Measurements from ENCODE around the gene LRRC25. TPM values are rescaled to one million over a fixed set of nuclear protein-coding genes. Genes with fewer than 3 reads are reported as not detected.
A peak's percentile ranks its signal among the peaks of the same experiment; 100 is the strongest.

LRRC25 gene
- total RNA-seq, 2 experiments from 2014 or later = 0.53 to 0.68 TPM

GRCh38 chr19:18421371-18421959 is 24.0 kb upstream of the LRRC25 start:
- no peak for ATAC-seq
- Mint-ChIP-seq H3K36me3 (ENCODE audit: low read depth) (peaks cover 31% of the 10 kb centered on the region), H3K4me1 (ENCODE audit: low read depth) (peaks cover 78% of the 10 kb centered on the region), H3K27me3 (ENCODE audit: low read depth) (no peaks in the 10 kb centered on the region), H3K4me3 (peak overlapping the region; percentile 93), H3K9me3 (ENCODE audit: insufficient read depth) (no peaks in the 10 kb centered on the region), H3K27ac (peak overlapping the region; percentile 85)
- ChIA-PET POLR2A (interaction anchor here (2.2 to 5.6 kb wide), 2 partner anchors 140 to 142 kb away, joined by 7 to 61 read pairs; partner anchors contain the start of gene JUND), CTCF (interaction anchor here (1.5 to 2.3 kb wide), 6 partner anchors 10 to 425 kb away, joined by 4 to 8 read pairs (median 6); no protein-coding TSS in a partner anchor)
- no peak for DNase-seq

GRCh38 chr19:18420930-18421329 is 23.5 kb upstream of the LRRC25 start:
- no peak for DNase-seq
- Mint-ChIP-seq H3K27me3 (ENCODE audit: low read depth) (no peaks in the 10 kb centered on the region), H3K27ac (peak overlapping the region; percentile 85), H3K4me3 (peak overlapping the region; percentile 93), H3K36me3 (ENCODE audit: low read depth) (peaks cover 30% of the 10 kb centered on the region), H3K9me3 (ENCODE audit: insufficient read depth) (no peaks in the 10 kb centered on the region), H3K4me1 (ENCODE audit: low read depth) (peaks cover 81% of the 10 kb centered on the region)
- ChIA-PET POLR2A (interaction anchor here (1.2 to 5.6 kb wide), 2 partner anchors 16 to 141 kb away, joined by 3 to 61 read pairs; partner anchors contain the start of gene JUND), CTCF (interaction anchor here (1.5 to 2.6 kb wide), 6 partner anchors 10 to 426 kb away, joined by 4 to 18 read pairs (median 6); no protein-coding TSS in a partner anchor)
- ATAC-seq = no peak

GRCh38 chr19:18419699-18420460 is 22.5 kb upstream of the LRRC25 start:
- no peaks in the 10 kb centered on the region for H3K9me3 Mint-ChIP-seq (ENCODE audit: insufficient read depth)
- ATAC-seq (peak; percentile 28), DNase-seq (peak; percentile 71)
- CTCF ChIA-PET = interaction anchor here (0.7 to 2.6 kb wide), 10 partner anchors 9 to 427 kb away, joined by 3 to 18 read pairs (median 6); partner anchors contain the start of gene LSM4
- POLR2A ChIA-PET = interaction anchor here (0.9 to 5.6 kb wide), 5 partner anchors 9 to 140 kb away, joined by 3 to 61 read pairs (median 4); partner anchors contain the start of genes FKBP8, JUND and LSM4
- H3K27ac Mint-ChIP-seq = peak overlapping the region; percentile 85
- H3K4me3 Mint-ChIP-seq = peak overlapping the region; percentile 93
- H3K4me1 Mint-ChIP-seq (ENCODE audit: low read depth) = peaks cover 82% of the 10 kb centered on the region
- H3K36me3 Mint-ChIP-seq (ENCODE audit: low read depth) = peaks cover 28% of the 10 kb centered on the region
- H3K27me3 Mint-ChIP-seq (ENCODE audit: low read depth) = no peaks in the 10 kb centered on the region

- Mint-ChIP-seq H3K36me3 (ENCODE audit: low read depth) (peaks cover 28% of the 10 kb centered on the region), H3K4me1 (ENCODE audit: low read depth) (peaks cover 83% of the 10 kb centered on the region), H3K27ac (peak within 1 kb of the TSS; percentile 94), H3K9me3 (ENCODE audit: insufficient read depth) (no peaks in the 10 kb centered on the region), H3K27me3 (ENCODE audit: low read depth) (no peaks in the 10 kb centered on the region), H3K4me3 (peak within 1 kb of the TSS; percentile 93)
- ATAC-seq (peak; percentile 42), DNase-seq (peak; percentile 76)
- CTCF ChIA-PET = interaction anchor here (0.9 to 2.6 kb wide), 8 partner anchors 10 to 428 kb away, joined by 3 to 18 read pairs (median 6); no protein-coding TSS in a partner anchor
- POLR2A ChIA-PET = interaction anchor here (0.6 to 5.6 kb wide), 6 partner anchors 12 to 470 kb away, joined by 3 to 61 read pairs (median 4); partner anchors contain the start of genes FKBP8, JUND, LSM4 and UPF1
Measured at GRCh38 chr19:18419195-18419698, 21.8 kb upstream of the LRRC25 start, which contains the start of gene SSBP4. Gene SSBP4, plus strand, starts transcription at chr19:18419398. Its CDS starts 251 bp downstream, at chr19:18419649.

GRCh38 chr19:18418483-18419194 is 21.2 kb upstream of the LRRC25 start:
- CTCF ChIA-PET = interaction anchor here (0.9 to 2.6 kb wide), 8 partner anchors 10 to 428 kb away, joined by 3 to 18 read pairs (median 6); no protein-coding TSS in a partner anchor
- Mint-ChIP-seq H3K27me3 (ENCODE audit: low read depth) (no peaks in the 10 kb centered on the region), H3K27ac (peak overlapping the region; percentile 94), H3K4me3 (peak overlapping the region; percentile 74), H3K4me1 (ENCODE audit: low read depth) (peaks cover 82% of the 10 kb centered on the region), H3K9me3 (ENCODE audit: insufficient read depth) (no peaks in the 10 kb centered on the region), H3K36me3 (ENCODE audit: low read depth) (peaks cover 25% of the 10 kb centered on the region)
- POLR2A ChIA-PET = interaction anchor here (0.6 to 5.6 kb wide), 6 partner anchors 13 to 471 kb away, joined by 3 to 61 read pairs (median 4); partner anchors contain the start of genes FKBP8, JUND, LSM4 and UPF1
- DNase-seq (peak; percentile 59), ATAC-seq (peak; percentile 27)

GRCh38 chr19:18418029-18418482 is 20.6 kb upstream of the LRRC25 start:
- Mint-ChIP-seq H3K4me1 (ENCODE audit: low read depth) (peaks cover 76% of the 10 kb centered on the region), H3K4me3 (peak overlapping the region; percentile 74), H3K27ac (peak overlapping the region; percentile 94), H3K36me3 (ENCODE audit: low read depth) (peaks cover 22% of the 10 kb centered on the region), H3K9me3 (ENCODE audit: insufficient read depth) (no peaks in the 10 kb centered on the region), H3K27me3 (ENCODE audit: low read depth) (no peaks in the 10 kb centered on the region)
- DNase-seq = no peak
- ChIA-PET POLR2A (interaction anchor here (0.6 to 5.6 kb wide), 6 partner anchors 11 to 414 kb away, joined by 4 to 61 read pairs (median 5); partner anchors contain the start of genes JUND, LSM4 and UPF1), CTCF (interaction anchor here (1.8 to 9.3 kb wide), 4 partner anchors 29 to 138 kb away, joined by 6 to 110 read pairs (median 8); partner anchors contain the start of gene JUND)
- no peak for ATAC-seq

- H3K9me3 Mint-ChIP-seq (ENCODE audit: insufficient read depth) = no peaks in the 10 kb centered on the region
- peaks cover 15% of the 10 kb centered on the region for H3K36me3 Mint-ChIP-seq (ENCODE audit: low read depth)
- DNase-seq = peak; percentile 61
- peak overlapping the region; percentile 94 for H3K27ac Mint-ChIP-seq
- peaks cover 74% of the 10 kb centered on the region for H3K4me1 Mint-ChIP-seq (ENCODE audit: low read depth)
- no peaks in the 10 kb centered on the region for H3K27me3 Mint-ChIP-seq (ENCODE audit: low read depth)
- ChIA-PET POLR2A (interaction anchor here (0.6 to 5.6 kb wide), 7 partner anchors 11 to 180 kb away, joined by 4 to 61 read pairs (median 5); partner anchors contain the start of genes JUND and LSM4), CTCF (interaction anchor here (0.7 to 9.3 kb wide), 8 partner anchors 29 to 225 kb away, joined by 3 to 110 read pairs (median 7); partner anchors contain the start of genes JUND, LSM4 and MPV17L2)
- peak; percentile 9 for ATAC-seq
- peak overlapping the region; percentile 74 for H3K4me3 Mint-ChIP-seq
Measured at GRCh38 chr19:18417250-18418028, 20.0 kb upstream of the LRRC25 start.

GRCh38 chr19:18416778-18417249 is 19.4 kb upstream of the LRRC25 start:
- ChIA-PET CTCF (interaction anchor here (0.7 to 9.3 kb wide), 9 partner anchors 28 to 224 kb away, joined by 3 to 110 read pairs (median 5); partner anchors contain the start of genes GDF15, JUND, LSM4 and MPV17L2), POLR2A (interaction anchor here (0.5 to 5.6 kb wide), 7 partner anchors 12 to 137 kb away, joined by 3 to 61 read pairs (median 5); partner anchors contain the start of gene JUND)
- Mint-ChIP-seq H3K4me3 (peak overlapping the region; percentile 67), H3K27ac (peak overlapping the region; percentile 86), H3K27me3 (ENCODE audit: low read depth) (peaks cover 1% of the 10 kb centered on the region), H3K4me1 (ENCODE audit: low read depth) (peaks cover 68% of the 10 kb centered on the region), H3K36me3 (ENCODE audit: low read depth) (peaks cover 12% of the 10 kb centered on the region), H3K9me3 (ENCODE audit: insufficient read depth) (no peaks in the 10 kb centered on the region)
- ATAC-seq (peak; percentile 32), DNase-seq (peak; percentile 86)

GRCh38 chr19:18415178-18415867 is 17.9 kb upstream of the LRRC25 start:
- peaks cover 2% of the 10 kb centered on the region for H3K36me3 Mint-ChIP-seq (ENCODE audit: low read depth)
- ATAC-seq (no peak), DNase-seq (no peak)
- ChIA-PET CTCF (interaction anchor here (0.6 to 9.3 kb wide), 9 partner anchors 17 to 223 kb away, joined by 3 to 122 read pairs (median 8); partner anchors contain the start of genes GDF15, JUND and MPV17L2), POLR2A (interaction anchor here (0.8 to 6.9 kb wide), 4 partner anchors 10 to 135 kb away, joined by 3 to 50 read pairs (median 6); partner anchors contain the start of gene JUND)
- H3K4me1 Mint-ChIP-seq (ENCODE audit: low read depth) = peaks cover 60% of the 10 kb centered on the region
- peaks cover 5% of the 10 kb centered on the region for H3K27me3 Mint-ChIP-seq (ENCODE audit: low read depth)
- peak overlapping the region; percentile 86 for H3K27ac Mint-ChIP-seq
- no peaks in the 10 kb centered on the region for H3K9me3 Mint-ChIP-seq (ENCODE audit: insufficient read depth)
- peak overlapping the region; percentile 67 for H3K4me3 Mint-ChIP-seq
